ENCODE data around the gene GMPR2. TPM values are rescaled to one million over a fixed set of nuclear protein-coding genes. Genes with fewer than 3 reads are reported as not detected.

The GMPR2 gene
- total and polyA plus RNA-seq, 8 donors, result 63.6 to 117 (median 106) TPM

DNA sequence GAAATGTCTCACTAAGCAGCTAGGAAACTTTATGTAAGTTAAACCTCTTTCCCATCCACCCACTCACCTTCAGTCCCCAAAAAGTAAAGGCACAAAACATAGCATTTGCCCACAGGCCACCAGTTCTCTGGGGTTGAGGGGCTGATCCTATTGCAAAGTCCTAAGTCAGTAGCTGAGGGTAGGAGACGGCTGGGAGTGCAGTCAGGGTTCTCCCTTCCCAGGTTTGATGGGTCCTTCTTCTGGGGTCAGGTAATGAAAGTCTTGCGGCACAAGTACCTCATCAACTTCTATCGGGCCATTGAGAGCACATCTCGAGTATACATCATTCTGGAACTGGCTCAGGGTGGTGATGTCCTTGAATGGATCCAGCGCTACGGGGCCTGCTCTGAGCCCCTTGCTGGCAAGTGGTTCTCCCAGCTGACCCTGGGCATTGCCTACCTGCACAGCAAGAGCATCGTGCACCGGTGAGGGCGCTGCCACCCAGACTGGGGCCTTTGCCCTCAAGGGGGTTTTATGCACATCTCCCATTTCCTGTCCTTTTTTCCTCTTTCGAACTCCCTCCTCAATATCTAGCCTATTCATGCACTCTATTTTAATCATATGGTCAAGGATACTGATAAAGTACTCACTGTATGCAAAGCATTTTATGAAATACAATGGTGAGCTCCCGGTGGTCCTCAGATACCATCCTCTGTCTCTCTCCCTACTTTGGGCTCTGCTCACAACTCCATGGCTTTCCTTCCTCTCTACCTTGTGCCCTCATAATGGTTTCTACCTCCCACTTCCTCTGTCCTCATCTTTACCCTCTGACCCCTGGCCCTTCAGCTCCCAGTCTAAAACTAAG lies 26.2 kb upstream of the GMPR2 start:
- no peak overlapping the region for H3K4me3 ChIP-seq
- no peak for TF ChIP-seq CTCF (IDR thresholded peaks at IDR 0.05)
- H3K27me3 ChIP-seq, result no peaks in the 10 kb centered on the region
- intact Hi-C loops (cut with DNase I), result no loop called here
- H3K36me3 ChIP-seq, result peaks cover 0 to 95% of the 10 kb centered on the region in 2 donors
- H3K9me3 ChIP-seq, result peaks cover 0 to 2% of the 10 kb centered on the region in 2 donors
- no peak for DNase-seq
- ATAC-seq, result no peak
- H3K4me1 ChIP-seq, result peaks cover 0 to 5% of the 10 kb centered on the region in 2 donors
- H3K27ac ChIP-seq, result no peak overlapping the region

DNA sequence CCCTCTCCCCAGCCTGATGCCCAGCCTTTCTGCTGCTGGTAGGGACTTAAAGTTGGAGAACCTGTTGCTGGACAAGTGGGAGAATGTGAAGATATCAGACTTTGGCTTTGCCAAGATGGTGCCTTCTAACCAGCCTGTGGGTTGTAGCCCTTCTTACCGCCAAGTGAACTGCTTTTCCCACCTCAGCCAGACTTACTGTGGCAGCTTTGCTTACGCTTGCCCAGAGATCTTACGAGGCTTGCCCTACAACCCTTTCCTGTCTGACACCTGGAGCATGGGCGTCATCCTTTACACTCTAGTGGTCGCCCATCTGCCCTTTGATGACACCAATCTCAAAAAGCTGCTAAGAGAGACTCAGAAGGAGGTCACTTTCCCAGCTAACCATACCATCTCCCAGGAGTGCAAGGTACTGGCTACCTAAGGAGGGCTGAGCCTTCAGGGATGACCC lies 25.6 kb upstream of the GMPR2 start:
- intact Hi-C loops (cut with DNase I), result no loop called here
- no peak overlapping the region for H3K4me3 ChIP-seq
- H3K27ac ChIP-seq, result no peak overlapping the region
- no peak for DNase-seq
- no peak for TF ChIP-seq CTCF (IDR thresholded peaks at IDR 0.05)
- no peaks in the 10 kb centered on the region for H3K27me3 ChIP-seq
- no peaks in the 10 kb centered on the region for H3K9me3 ChIP-seq
- no peak for ATAC-seq
- peaks cover 0 to 11% of the 10 kb centered on the region in 2 donors for H3K4me1 ChIP-seq
- peaks cover 0 to 92% of the 10 kb centered on the region in 2 donors for H3K36me3 ChIP-seq

DNA sequence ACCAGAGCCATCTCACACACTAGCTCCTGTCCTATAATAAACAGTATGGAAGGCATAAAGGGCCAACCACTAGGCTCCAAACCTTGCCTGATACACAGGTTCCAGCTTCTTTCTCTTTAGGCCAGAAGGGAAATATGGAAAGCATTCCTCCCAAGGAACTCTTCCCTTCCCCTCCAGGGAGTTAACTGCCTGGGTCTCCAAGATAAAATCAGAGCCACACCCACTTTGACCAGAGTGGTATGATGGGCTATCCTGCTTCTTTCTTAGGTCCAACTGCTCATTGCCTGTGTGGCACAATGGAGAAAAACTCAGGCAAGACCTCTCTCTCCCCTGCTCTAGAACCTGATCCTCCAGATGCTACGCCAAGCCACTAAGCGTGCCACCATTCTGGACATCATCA lies 25.1 kb upstream of the GMPR2 start:
- Histone ChIP-seq H3K9me3 (no peaks in the 10 kb centered on the region), H3K27ac (no peak overlapping the region), H3K4me3 (no peak overlapping the region), H3K4me1 (peaks cover 0 to 16% of the 10 kb centered on the region in 2 donors), H3K36me3 (peaks cover 0 to 87% of the 10 kb centered on the region in 2 donors), H3K27me3 (no peaks in the 10 kb centered on the region)
- DNase-seq (no peak), ATAC-seq (no peak)
- TF ChIP-seq CTCF (IDR thresholded peaks at IDR 0.05), result no peak
- intact Hi-C loops (cut with DNase I), result no loop called here

DNA sequence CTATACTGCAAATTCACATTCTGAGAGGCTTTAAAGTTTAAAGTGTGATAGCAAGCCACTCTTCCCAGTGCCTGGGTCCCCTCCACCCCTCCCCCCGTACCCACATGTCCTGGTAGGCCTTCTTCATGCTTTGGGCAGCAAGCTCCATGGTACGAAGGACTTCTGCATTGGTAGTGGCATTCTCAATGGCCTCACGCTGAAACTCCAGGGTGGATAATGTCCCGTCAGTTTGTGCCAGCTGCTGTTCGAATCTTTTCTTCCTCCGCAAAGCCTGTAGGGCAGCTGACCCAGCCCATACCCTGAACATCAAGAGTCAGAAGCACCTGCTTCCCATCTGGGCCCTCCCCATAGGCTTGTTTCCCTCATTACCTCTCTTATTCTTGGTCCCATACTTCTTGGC lies 21.4 kb upstream of the GMPR2 start:
- Histone ChIP-seq H3K4me3 (no peak overlapping the region), H3K4me1 (peaks cover 9 to 44% of the 10 kb centered on the region in 2 donors), H3K36me3 (peaks cover 0 to 53% of the 10 kb centered on the region in 2 donors), H3K27ac (no peak overlapping the region), H3K9me3 (no peaks in the 10 kb centered on the region), H3K27me3 (no peaks in the 10 kb centered on the region)
- TF ChIP-seq CTCF (IDR thresholded peaks at IDR 0.05), result no peak
- ATAC-seq (no peak), DNase-seq (no peak)
- intact Hi-C loops (cut with DNase I), result no loop called here
